ENCODE data around the gene INPP5B. TPM values are rescaled to one million over a fixed set of nuclear protein-coding genes. Genes with fewer than 3 reads are reported as not detected.

INPP5B gene
- total and polyA plus RNA-seq, 2 of the 13 experiments (the other 11 are each of a cell fraction or from before 2014, with no cell fraction given) = 9.0 to 9.8 TPM

DNA sequence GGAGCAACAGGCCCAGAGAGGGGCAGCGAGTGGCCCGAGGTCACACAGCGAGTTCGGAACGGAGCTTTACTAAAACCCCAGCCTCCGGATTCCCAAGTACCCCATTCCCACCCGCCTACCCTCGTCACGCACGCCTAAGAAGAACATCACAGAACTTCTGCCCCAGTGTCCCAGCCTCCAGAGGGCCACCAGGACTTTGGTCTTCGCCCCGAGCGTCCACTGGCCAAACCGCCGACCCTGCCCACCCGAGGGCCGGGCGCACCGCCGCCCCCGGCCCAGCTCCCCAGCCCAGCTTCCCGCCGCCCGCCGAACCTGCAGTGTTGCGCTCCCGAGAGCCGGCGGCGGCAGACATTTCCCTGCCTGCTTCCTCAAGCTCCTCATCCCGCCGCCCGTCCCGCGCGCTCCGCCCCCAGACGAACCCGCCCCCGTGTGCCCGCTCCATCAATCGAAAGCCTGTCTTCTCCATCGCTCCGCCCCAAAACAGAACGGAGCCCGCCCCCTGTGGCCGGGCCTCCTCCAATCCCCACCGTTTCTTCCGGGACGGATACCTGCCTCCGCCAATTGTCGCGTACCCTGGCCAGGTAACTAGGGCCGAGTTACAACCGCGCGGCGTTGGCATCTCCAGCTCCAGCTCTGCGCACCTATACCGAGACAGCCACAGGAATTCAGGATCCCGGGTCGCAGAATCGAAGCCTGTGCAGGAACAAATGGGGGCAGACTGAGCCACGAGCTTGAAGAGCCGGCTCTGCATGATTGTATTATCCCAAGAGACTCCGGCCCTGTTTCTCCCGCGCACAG, 15.3 kb downstream of the INPP5B start (continued):
- TF ChIP-seq, protein P1, sequence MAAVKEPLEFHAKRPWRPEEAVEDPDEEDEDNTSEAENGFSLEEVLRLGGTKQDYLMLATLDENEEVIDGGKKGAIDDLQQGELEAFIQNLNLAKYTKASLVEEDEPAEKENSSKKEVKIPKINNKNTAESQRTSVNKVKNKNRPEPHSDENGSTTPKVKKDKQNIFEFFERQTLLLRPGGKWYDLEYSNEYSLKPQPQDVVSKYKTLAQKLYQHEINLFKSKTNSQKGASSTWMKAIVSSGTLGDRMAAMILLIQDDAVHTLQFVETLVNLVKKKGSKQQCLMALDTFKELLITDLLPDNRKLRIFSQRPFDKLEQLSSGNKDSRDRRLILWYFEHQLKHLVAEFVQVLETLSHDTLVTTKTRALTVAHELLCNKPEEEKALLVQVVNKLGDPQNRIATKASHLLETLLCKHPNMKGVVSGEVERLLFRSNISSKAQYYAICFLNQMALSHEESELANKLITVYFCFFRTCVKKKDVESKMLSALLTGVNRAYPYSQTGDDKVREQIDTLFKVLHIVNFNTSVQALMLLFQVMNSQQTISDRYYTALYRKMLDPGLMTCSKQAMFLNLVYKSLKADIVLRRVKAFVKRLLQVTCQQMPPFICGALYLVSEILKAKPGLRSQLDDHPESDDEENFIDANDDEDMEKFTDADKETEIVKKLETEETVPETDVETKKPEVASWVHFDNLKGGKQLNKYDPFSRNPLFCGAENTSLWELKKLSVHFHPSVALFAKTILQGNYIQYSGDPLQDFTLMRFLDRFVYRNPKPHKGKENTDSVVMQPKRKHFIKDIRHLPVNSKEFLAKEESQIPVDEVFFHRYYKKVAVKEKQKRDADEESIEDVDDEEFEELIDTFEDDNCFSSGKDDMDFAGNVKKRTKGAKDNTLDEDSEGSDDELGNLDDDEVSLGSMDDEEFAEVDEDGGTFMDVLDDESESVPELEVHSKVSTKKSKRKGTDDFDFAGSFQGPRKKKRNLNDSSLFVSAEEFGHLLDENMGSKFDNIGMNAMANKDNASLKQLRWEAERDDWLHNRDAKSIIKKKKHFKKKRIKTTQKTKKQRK (IDR thresholded peaks at IDR 0.05; ENCODE audit: low read length) = peak; percentile 53; the same call in 1 of the 2 replicates
- no peak for TF ChIP-seq FOSL2 (CRISPR knock-in tag; IDR thresholded peaks at IDR 0.05)
- TF ChIP-seq FOXM1 (CRISPR knock-in tag; IDR thresholded peaks at IDR 0.05) = no peak
- TF ChIP-seq ZNF510 (CRISPR knock-in tag; IDR thresholded peaks at IDR 0.05; ENCODE audit: low read depth) = no peak
- no peak for TF ChIP-seq SKI (IDR thresholded peaks at IDR 0.05; ENCODE audit: partially characterized antibody)
- TF ChIP-seq ERF (CRISPR knock-in tag; IDR thresholded peaks at IDR 0.05) = no peak
- TF ChIP-seq, protein P2, sequence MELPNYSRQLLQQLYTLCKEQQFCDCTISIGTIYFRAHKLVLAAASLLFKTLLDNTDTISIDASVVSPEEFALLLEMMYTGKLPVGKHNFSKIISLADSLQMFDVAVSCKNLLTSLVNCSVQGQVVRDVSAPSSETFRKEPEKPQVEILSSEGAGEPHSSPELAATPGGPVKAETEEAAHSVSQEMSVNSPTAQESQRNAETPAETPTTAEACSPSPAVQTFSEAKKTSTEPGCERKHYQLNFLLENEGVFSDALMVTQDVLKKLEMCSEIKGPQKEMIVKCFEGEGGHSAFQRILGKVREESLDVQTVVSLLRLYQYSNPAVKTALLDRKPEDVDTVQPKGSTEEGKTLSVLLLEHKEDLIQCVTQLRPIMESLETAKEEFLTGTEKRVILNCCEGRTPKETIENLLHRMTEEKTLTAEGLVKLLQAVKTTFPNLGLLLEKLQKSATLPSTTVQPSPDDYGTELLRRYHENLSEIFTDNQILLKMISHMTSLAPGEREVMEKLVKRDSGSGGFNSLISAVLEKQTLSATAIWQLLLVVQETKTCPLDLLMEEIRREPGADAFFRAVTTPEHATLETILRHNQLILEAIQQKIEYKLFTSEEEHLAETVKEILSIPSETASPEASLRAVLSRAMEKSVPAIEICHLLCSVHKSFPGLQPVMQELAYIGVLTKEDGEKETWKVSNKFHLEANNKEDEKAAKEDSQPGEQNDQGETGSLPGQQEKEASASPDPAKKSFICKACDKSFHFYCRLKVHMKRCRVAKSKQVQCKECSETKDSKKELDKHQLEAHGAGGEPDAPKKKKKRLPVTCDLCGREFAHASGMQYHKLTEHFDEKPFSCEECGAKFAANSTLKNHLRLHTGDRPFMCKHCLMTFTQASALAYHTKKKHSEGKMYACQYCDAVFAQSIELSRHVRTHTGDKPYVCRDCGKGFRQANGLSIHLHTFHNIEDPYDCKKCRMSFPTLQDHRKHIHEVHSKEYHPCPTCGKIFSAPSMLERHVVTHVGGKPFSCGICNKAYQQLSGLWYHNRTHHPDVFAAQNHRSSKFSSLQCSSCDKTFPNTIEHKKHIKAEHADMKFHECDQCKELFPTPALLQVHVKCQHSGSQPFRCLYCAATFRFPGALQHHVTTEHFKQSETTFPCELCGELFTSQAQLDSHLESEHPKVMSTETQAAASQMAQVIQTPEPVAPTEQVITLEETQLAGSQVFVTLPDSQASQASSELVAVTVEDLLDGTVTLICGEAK (IDR thresholded peaks at IDR 0.05) = no peak
- TF ChIP-seq, protein P2 (CRISPR knock-in tag; IDR thresholded peaks at IDR 0.05) = no peak
- TF ChIP-seq ZNF670 (CRISPR knock-in tag; IDR thresholded peaks at IDR 0.05; ENCODE audit: borderline replicate concordance) = no peak
- no peak for TF ChIP-seq PRMT3 (CRISPR knock-in tag; IDR thresholded peaks at IDR 0.05; ENCODE audit: borderline replicate concordance, low read depth)
- TF ChIP-seq SOX6 (IDR thresholded peaks at IDR 0.05) = no peak
- TF ChIP-seq SOX6 (CRISPR knock-in tag; IDR thresholded peaks at IDR 0.05) = no peak
- TF ChIP-seq SATB2 (CRISPR knock-in tag; IDR thresholded peaks at IDR 0.05) = no peak
